Stimulated activated memory B cell treated with anti-CD40 and anti-IgM and Interleukin-4, amounts not matched to agents 10 μg/mL and 1 μg/mL and 100 μg/mL, for 72 hours (primary cell): Measurements from ENCODE around the gene KRTDAP.
A peak's percentile ranks its signal among the peaks of the same experiment; 100 is the strongest.

Source experiments
- ATAC-seq: fragments of 150-1000 bp; cut with Tn5 transposase; 2 replicates; pipeline ENCODE4 v1.10.0; 2021
- H3K27ac Mint-ChIP-seq: one replicate; pipeline ENCODE4 v1.8.0; 2022; ENCODE audit warnings: mild to moderate bottlenecking, mixed read lengths
- H3K27me3 Mint-ChIP-seq: one replicate; pipeline ENCODE4 v1.8.0; 2022; ENCODE audit warnings: mixed read lengths
- H3K36me3 Mint-ChIP-seq: one replicate; pipeline ENCODE4 v1.8.0; 2022; ENCODE audit warnings: mixed read lengths
- H3K4me1 Mint-ChIP-seq: one replicate; pipeline ENCODE4 v1.8.0; 2022; ENCODE audit warnings: mixed read lengths
- H3K4me3 Mint-ChIP-seq: one replicate; pipeline ENCODE4 v1.8.0; 2022; ENCODE audit warnings: mild to moderate bottlenecking, moderate library complexity, mixed read lengths
- H3K9me3 Mint-ChIP-seq: one replicate; pipeline ENCODE4 v1.8.0; 2022; ENCODE audit warnings: mixed read lengths

The KRTDAP gene

DNA sequence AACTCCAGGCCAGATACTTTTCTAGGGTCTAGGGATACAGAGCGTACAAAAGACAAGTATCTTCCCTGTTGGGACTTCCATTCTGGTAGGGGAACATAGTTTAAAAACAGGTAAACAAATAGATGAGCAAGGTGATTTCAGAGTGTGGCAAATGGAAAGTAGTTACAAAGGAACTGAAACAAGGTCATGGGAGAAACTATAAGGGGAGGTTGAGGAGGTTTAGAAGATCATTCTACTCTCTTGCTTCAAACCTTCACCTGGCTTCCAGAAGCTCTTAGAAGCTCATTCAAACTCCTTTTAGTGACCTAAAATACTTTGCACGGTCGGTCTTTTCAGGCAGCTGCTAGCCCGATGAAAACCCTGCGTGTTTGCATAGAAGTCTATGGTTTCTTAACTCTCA lies 33.1 kb downstream of the KRTDAP start:
- peak; percentile 73 for ATAC-seq
- Mint-ChIP-seq H3K4me1 (peaks cover 58% of the 10 kb centered on the region), H3K36me3 (no peaks in the 10 kb centered on the region), H3K27ac (no peak overlapping the region), H3K4me3 (no peak overlapping the region), H3K27me3 (no peaks in the 10 kb centered on the region), H3K9me3 (no peaks in the 10 kb centered on the region)

DNA sequence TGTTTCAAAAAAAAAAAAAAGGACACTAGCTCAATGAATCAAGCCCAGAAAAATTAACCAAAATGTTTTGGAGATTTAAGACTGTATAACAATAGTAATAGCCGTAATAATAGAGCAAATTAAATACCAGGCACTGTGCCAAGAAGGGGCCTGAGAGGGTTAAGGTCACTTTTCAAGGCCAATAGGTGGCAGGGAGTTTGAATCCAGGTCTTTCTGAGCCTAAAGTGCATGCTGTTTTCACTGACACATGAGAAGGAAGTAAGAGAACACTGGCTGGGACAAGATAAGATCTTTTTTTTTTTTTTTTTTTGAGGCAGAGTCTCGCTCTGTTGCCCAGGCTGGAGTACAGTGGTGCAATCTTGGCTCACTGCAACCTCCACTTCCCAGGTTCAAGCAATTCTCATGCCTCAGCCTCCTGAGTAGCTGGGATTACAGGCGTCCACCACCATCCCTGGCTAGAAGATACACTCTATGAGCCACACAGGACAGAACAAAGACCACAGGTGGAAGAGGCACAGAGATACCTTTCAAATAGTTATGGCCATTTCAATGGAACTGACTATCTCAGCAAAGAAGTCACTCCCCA lies 34.6 kb downstream of the KRTDAP start:
- no peak overlapping the region for H3K4me3 Mint-ChIP-seq
- no peak for ATAC-seq
- H3K9me3 Mint-ChIP-seq = no peaks in the 10 kb centered on the region
- no peaks in the 10 kb centered on the region for H3K27me3 Mint-ChIP-seq
- H3K4me1 Mint-ChIP-seq = peaks cover 64% of the 10 kb centered on the region
- no peaks in the 10 kb centered on the region for H3K36me3 Mint-ChIP-seq
- no peak overlapping the region for H3K27ac Mint-ChIP-seq

DNA sequence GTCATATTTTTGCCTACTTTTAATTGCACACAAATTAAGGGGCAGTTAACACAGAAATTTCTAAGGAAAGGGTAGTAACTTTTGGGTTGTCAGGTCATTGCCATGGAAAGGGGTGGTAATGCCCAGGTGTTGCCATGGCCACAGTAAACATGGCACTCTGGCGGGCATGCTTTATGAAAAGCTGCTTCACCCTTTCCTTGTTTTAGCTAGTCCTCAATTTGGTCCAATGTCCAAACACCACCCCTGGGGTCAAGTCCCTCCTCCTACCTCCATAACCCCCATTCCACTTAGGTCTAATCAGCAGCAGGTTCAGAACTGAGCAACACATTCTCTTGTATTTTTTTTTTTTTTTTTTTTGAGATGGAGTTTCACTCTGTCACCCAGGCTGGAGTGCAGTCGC lies 35.6 kb downstream of the KRTDAP start:
- H3K4me3 Mint-ChIP-seq = no peak overlapping the region
- no peak for ATAC-seq
- no peak overlapping the region for H3K27ac Mint-ChIP-seq
- no peaks in the 10 kb centered on the region for H3K9me3 Mint-ChIP-seq
- H3K4me1 Mint-ChIP-seq = peaks cover 54% of the 10 kb centered on the region
- H3K27me3 Mint-ChIP-seq = no peaks in the 10 kb centered on the region
- H3K36me3 Mint-ChIP-seq = no peaks in the 10 kb centered on the region

DNA sequence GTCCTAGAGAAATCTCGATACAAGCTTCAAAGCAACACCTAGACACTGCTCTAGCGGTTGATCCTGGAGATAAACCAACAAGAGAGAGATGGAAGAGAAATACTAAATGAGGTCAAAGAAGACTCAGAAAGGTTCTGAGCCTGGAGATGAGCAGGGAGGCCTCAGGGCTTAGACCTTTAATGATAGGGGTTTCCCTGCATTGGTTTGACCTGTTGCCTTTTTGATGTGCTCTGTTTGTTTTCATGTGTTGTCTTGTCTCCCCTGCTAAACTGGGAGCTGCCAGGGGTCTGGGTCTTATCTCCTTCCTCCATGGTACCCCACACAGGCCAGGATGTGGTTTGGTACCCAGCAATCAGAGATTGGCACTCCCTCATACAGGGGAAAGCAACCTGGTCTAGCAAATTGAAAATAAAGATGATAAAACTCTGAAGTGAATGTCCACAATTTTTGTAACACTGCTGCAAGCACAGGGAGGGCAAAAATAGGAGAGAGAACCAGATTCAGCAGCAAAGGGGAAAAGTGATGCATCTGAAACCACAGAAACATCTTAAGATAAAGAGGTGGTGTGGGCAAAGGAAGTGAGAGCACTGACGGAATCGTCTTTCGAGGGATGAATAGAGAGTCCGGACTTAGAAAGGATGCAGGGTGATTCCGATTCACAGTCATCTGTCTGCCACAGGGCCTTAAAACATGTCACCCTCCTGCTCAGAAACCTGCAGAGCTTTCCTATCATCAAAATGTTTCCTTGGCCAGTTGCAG lies 38.7 kb downstream of the KRTDAP start:
- no peaks in the 10 kb centered on the region for H3K36me3 Mint-ChIP-seq
- H3K27me3 Mint-ChIP-seq = no peaks in the 10 kb centered on the region
- no peaks in the 10 kb centered on the region for H3K9me3 Mint-ChIP-seq
- H3K4me1 Mint-ChIP-seq = peaks cover 49% of the 10 kb centered on the region
- H3K27ac Mint-ChIP-seq = peak overlapping the region; percentile 34
- peak; percentile 91 for ATAC-seq
- no peak overlapping the region for H3K4me3 Mint-ChIP-seq

DNA sequence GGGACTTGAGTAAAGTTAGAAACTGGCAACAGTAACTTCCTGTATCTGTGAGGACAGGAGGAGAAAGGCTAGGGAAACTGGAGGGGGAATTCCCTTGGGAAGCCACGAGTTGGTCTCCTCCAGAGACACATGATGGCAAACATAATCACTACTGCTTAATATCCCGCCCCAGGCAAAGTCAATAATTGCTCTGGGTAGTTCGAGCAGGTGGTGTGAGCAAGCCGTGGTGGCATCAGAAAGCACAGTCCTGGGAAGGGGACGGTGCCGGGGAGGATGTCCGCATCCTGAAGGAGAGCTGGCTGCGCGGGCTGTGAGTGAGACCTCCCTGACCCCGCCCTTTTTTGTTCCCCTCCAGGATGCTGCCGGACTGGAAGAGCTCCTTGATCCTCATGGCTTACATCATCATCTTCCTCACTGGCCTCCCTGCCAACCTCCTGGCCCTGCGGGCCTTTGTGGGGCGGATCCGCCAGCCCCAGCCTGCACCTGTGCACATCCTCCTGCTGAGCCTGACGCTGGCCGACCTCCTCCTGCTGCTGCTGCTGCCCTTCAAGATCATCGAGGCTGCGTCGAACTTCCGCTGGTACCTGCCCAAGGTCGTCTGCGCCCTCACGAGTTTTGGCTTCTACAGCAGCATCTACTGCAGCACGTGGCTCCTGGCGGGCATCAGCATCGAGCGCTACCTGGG lies 40.8 kb downstream of the KRTDAP start:
- Mint-ChIP-seq H3K4me1 (peaks cover 57% of the 10 kb centered on the region), H3K27ac (no peak overlapping the region), H3K27me3 (peaks cover 16% of the 10 kb centered on the region), H3K36me3 (no peaks in the 10 kb centered on the region), H3K9me3 (no peaks in the 10 kb centered on the region), H3K4me3 (no peak overlapping the region)
- ATAC-seq = no peak

DNA sequence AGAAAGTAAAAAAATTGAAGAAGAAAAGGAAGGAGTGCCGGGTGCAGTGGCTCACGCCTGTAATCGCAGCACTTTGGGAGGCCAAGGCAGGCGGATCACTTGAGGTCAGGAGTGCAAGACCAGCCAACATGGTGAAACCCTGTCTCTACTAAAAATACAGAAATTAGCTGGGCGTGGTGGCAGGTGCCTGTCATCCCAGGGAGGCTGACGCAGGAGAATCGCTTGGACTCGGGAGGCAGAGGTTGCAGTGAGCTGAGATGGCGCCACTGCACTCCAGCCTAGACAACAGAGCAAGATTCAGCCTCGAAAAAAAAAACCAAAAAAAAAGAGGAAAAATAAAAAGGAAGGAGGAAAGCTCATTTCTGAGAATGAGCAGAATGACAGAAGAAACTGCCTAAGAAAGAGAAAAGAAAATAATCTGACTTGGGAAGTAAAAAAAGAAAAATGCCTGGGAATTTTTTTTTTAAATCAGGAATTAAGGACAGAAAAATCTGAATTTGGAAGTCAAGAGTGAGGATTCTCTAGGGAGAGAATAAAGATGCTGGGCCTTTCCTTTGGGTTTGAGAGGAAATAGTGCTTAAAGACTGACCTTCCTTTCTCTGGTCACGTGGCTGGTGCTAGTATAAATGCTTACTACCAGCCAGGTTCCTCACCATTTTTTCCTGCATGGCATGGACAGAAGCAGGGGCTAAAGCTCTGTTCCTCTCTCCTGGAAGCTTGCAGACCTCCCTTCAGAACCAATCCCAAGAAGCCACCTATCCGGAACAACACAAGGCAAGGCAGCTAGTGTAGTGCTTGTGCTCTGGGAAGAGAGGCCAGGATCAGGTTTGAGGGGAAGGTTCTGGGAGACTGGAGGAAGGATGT lies 42.4 kb downstream of the KRTDAP start, which contains the start of gene FFAR2:
TSS of gene FFAR2 (plus strand) at position 652 of the 864 bp plus-strand sequence. CDS start 1,458 bp downstream, outside the sequence.
- peaks cover 59% of the 10 kb centered on the region for H3K4me1 Mint-ChIP-seq
- H3K27ac Mint-ChIP-seq = no peak within 1 kb of the TSS
- ATAC-seq = no peak
- peaks cover 17% of the 10 kb centered on the region for H3K27me3 Mint-ChIP-seq
- H3K36me3 Mint-ChIP-seq = no peaks in the 10 kb centered on the region
- no peak within 1 kb of the TSS for H3K4me3 Mint-ChIP-seq
- no peaks in the 10 kb centered on the region for H3K9me3 Mint-ChIP-seq

DNA sequence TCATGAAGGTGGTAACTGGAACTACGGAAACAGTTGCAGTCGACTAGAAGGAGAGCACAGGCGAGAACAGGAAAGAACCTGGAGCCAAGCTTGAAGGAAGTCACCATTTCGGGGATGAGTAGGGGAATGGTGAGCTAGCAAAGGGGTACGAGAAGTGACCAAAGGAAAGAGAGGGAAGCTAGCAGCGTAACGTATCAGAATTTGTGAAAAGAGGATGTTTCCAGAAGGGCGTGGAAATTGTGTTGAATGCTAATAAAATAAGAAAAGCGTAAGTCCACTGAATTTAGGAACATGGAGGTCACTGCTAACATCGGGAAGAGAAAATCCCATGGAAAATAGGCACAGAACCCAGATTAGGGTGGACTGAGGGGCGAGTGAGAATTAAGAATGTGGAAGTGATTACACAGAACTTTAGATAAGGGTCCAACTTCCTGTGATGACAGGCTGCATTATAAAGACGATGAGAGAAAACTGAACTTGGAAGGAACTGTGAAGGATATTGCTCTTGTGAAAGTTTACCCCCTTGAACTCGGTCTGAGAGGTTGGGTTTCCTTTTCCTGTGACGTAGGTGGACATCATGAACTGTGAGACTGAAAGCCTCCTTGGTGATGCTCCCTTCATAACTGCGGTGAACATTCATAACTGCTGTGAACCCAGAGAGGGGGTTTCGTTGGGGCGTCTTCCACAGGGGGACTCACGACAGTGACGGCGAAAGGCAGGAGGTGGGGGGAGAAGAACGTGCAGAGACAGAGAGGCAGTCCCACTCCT lies 44.3 kb downstream of the KRTDAP start:
- no peak for ATAC-seq
- H3K9me3 Mint-ChIP-seq = no peaks in the 10 kb centered on the region
- peaks cover 17% of the 10 kb centered on the region for H3K27me3 Mint-ChIP-seq
- no peak overlapping the region for H3K4me3 Mint-ChIP-seq
- H3K4me1 Mint-ChIP-seq = peaks cover 63% of the 10 kb centered on the region
- no peak overlapping the region for H3K27ac Mint-ChIP-seq
- no peaks in the 10 kb centered on the region for H3K36me3 Mint-ChIP-seq

DNA sequence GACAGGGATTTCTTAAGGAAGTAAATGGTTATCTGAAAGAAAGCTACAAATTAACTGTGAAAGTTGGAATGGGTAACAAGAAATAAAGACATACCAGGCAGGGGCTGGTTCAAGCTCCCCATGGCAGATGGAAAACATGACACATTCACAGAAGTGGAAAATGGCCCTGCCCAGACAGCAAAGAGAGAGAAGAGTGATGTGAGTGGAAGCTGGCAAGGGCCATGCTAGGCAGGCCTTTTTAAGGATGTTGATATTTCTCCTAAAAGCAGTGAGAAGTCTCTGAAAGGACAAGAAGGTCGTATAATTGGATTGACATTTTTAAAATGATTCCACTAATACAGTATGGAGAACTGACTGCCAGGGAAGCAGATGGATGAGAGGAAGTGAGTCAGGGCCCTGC lies 45.5 kb downstream of the KRTDAP start:
- H3K27ac Mint-ChIP-seq = no peak overlapping the region
- H3K27me3 Mint-ChIP-seq = peaks cover 17% of the 10 kb centered on the region
- no peaks in the 10 kb centered on the region for H3K36me3 Mint-ChIP-seq
- H3K4me3 Mint-ChIP-seq = no peak overlapping the region
- no peaks in the 10 kb centered on the region for H3K9me3 Mint-ChIP-seq
- no peak for ATAC-seq
- H3K4me1 Mint-ChIP-seq = peaks cover 63% of the 10 kb centered on the region

DNA sequence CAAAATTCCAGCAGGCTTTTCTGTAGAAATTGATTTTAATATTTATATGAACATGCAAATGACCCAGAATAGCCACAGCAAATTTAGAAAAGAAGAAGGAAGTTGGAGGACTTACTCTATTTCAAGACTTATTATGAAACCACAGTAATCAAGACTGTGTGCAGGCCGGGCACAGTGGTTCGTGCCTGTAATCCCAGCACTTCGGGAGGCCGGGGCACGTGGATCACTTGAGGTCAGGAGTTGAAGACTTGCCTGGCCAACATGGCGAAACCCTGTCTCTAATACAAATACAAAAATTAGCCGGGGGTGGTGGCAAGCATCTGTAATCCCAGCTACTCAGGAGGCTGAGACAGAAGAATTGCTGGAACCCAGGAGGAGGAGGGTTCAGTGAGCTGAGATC lies 48.2 kb downstream of the KRTDAP start:
- no peak for ATAC-seq
- no peaks in the 10 kb centered on the region for H3K36me3 Mint-ChIP-seq
- no peak overlapping the region for H3K27ac Mint-ChIP-seq
- peak overlapping the region; percentile 41 for H3K4me3 Mint-ChIP-seq
- H3K27me3 Mint-ChIP-seq = peaks cover 23% of the 10 kb centered on the region
- H3K9me3 Mint-ChIP-seq = no peaks in the 10 kb centered on the region
- H3K4me1 Mint-ChIP-seq = peaks cover 55% of the 10 kb centered on the region

DNA sequence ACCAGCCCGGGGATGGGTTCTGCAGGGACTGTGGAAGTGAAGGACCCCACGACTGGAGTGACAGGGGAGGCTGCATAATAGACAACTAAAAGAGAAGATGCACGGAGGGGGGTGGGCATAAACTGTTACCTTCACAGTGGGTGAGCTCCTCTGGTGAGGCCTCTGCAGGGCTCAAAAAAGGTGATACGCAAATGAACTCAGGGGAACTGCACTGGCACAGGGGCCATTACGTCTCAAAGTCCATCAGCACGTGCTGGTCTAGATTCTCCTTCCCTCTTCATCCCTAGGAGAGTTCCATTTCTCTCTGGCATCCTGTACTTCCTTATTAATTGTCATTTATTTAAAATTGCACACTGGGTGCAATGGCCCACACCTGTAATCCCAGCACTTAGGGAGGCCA lies 50.3 kb downstream of the KRTDAP start:
- H3K4me3 Mint-ChIP-seq = no peak overlapping the region
- H3K4me1 Mint-ChIP-seq = peaks cover 54% of the 10 kb centered on the region
- H3K27me3 Mint-ChIP-seq = peaks cover 12% of the 10 kb centered on the region
- H3K9me3 Mint-ChIP-seq = no peaks in the 10 kb centered on the region
- no peak overlapping the region for H3K27ac Mint-ChIP-seq
- no peaks in the 10 kb centered on the region for H3K36me3 Mint-ChIP-seq
- no peak for ATAC-seq

DNA sequence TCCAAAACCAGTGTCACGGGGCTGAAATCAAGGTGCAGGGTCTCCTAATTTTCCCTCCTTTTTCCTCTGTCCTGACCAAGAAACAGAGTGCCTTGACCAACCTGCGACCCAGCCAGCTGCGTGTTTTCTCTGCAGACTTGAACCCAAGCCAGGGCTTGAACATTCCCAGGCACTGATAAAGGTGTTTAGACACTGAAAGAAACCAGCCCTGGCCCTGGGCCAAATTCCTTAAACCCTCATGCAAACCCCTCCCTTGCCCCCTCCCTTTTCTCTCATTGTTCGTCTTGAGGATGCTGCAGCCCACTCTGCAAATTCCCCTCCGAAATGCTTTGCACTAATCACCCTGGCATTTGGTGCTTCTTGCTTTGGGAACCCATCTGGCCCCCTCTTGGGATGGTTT lies 51.7 kb downstream of the KRTDAP start:
- Mint-ChIP-seq H3K27ac (no peak overlapping the region), H3K4me3 (no peak overlapping the region), H3K4me1 (peaks cover 49% of the 10 kb centered on the region), H3K27me3 (peaks cover 6% of the 10 kb centered on the region), H3K9me3 (no peaks in the 10 kb centered on the region), H3K36me3 (no peaks in the 10 kb centered on the region)
- ATAC-seq = no peak

DNA sequence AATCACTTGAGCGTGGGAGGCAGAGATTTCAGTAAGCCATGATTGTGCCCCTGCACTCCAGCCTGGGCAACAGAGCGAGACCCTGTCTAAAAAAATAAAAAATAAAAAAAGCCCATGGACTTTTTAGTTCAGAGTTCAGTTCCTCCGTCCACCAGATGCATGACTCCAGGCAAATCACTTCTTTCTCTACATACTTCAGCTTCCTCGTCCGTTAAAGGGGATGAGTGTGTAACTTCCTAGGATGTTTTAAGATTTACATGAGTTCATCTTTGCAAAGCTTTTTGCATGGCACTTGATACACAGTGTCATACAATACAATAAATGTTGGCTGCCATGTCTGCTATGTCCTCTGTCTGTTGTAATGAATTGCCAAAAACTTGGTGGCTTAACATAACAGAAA lies 52.2 kb downstream of the KRTDAP start:
- ATAC-seq = no peak
- no peaks in the 10 kb centered on the region for H3K36me3 Mint-ChIP-seq
- peaks cover 6% of the 10 kb centered on the region for H3K27me3 Mint-ChIP-seq
- no peak overlapping the region for H3K27ac Mint-ChIP-seq
- H3K4me3 Mint-ChIP-seq = no peak overlapping the region
- peaks cover 49% of the 10 kb centered on the region for H3K4me1 Mint-ChIP-seq
- H3K9me3 Mint-ChIP-seq = no peaks in the 10 kb centered on the region

DNA sequence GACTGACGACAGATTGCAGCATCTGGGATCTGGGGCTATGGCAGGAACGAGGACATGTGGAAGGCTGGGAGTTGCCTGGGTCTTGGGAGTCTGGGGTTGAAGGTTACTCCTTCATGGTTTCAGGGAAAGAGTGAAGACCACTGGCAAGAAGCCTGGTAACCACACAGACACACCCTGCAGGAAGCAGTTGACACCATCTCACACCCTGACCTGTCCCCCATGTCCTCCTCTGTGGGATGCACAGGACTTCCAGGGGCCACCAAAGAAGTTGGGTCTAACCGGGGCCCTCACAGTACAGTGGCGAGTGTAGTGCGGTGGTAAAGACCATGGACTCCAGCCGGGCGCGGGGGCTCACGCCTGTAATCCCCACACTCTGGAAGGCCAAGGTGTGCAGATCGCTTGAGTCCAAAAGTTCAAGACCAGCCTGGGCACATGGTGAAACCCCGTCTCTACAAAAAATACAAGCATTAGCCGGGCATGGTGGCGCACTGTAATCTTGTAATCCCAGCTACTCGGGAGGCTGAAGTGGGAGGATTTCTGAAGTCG lies 52.8 kb downstream of the KRTDAP start:
- H3K9me3 Mint-ChIP-seq = no peaks in the 10 kb centered on the region
- no peaks in the 10 kb centered on the region for H3K36me3 Mint-ChIP-seq
- no peak for ATAC-seq
- H3K27me3 Mint-ChIP-seq = peaks cover 11% of the 10 kb centered on the region
- no peak overlapping the region for H3K27ac Mint-ChIP-seq
- no peak overlapping the region for H3K4me3 Mint-ChIP-seq
- peaks cover 45% of the 10 kb centered on the region for H3K4me1 Mint-ChIP-seq
